OCI-LY3 (cell line): ENCODE data around the gene TEX48.
A peak's percentile ranks its signal among the peaks of the same experiment; 100 is the strongest.

Source experiments
- H2AFZ ChIP-seq: fragments of 200-600, 300-600 bp; shearing (Covaris generic); 2 replicates; pipeline ENCODE4 v1.6.0; 2014; ENCODE audit warnings: antibody characterized with exemption, low read depth, low read length
- H3K27ac ChIP-seq: fragments of 200-600, 300-600 bp; sonication (generic); 2 replicates; pipeline ENCODE4 v1.5.1; 2014; ENCODE audit warnings: mild to moderate bottlenecking, low read length, moderate library complexity, mixed read lengths
- H3K27me3 ChIP-seq: fragments of 200-600, 300-600 bp; sonication (generic); 2 replicates; pipeline ENCODE4 v1.6.1; 2014; ENCODE audit warnings: low read depth, low read length, mixed read lengths
- H3K36me3 ChIP-seq: fragments of 200-600, 300-600 bp; sonication (generic); replicated peaks from 2 replicates; pipeline ENCODE3; 2014; ENCODE audit warnings: low read depth, low read length, mixed read lengths
- H3K4me1 ChIP-seq: fragments of 300-600, 200-600 bp; sonication (generic); 2 replicates; pipeline ENCODE4 v1.6.1; 2014; ENCODE audit warnings: low read length, mixed read lengths
- H3K4me2 ChIP-seq: fragments of 200-600, 300-600 bp; sonication (generic); 2 replicates; pipeline ENCODE4 v1.6.1; 2014; ENCODE audit warnings: low read length, mixed read lengths
- H3K4me3 ChIP-seq: fragments of 300-600, 200-600 bp; sonication (generic); 2 replicates; pipeline ENCODE4 v1.5.1; 2014; ENCODE audit warnings: antibody characterized with exemption, mild to moderate bottlenecking, low read length, moderate library complexity
- H3K79me2 ChIP-seq: fragments of 300-600, 200-600 bp; shearing (Covaris generic); 2 replicates; pipeline ENCODE4 v1.6.1; 2014; ENCODE audit warnings: mild to moderate bottlenecking, low read length, mixed read lengths
- H3K9ac ChIP-seq: fragments of 300-600, 200-600 bp; shearing (Covaris generic); 2 replicates; pipeline ENCODE4 v1.6.0; 2014; ENCODE audit warnings: mild to moderate bottlenecking, low read length, moderate library complexity
- H3K9me3 ChIP-seq: fragments of 200-600, 300-600 bp; shearing (Covaris generic); 2 replicates; pipeline ENCODE4 v1.6.1; 2014; ENCODE audit warnings: low read length, mixed read lengths; ENCODE audit not compliant: insufficient read depth
- H4K20me1 ChIP-seq: fragments of 200-600, 300-600 bp; sonication (generic); 2 replicates; pipeline ENCODE4 v1.6.1; 2016; ENCODE audit warnings: low read length, mixed read lengths; ENCODE audit not compliant: insufficient read depth
- EZH2phosphoT487 ChIP-seq: fragments of 200-600 bp; shearing (Covaris generic); IDR thresholded peaks from 2 replicates; pipeline ENCODE4 v1.6.1; 2018; ENCODE audit warnings: antibody characterized with exemption, mixed run types, low read depth
- TF ChIP-seq, protein P1 (sequence below): fragments of 200-600, 300-600 bp; sonication (generic); IDR thresholded peaks from 2 replicates; pipeline ENCODE4 v1.5.1; 2014; ENCODE audit warnings: antibody characterized with exemption, low read length, low read depth

TEX48 gene

DNA sequence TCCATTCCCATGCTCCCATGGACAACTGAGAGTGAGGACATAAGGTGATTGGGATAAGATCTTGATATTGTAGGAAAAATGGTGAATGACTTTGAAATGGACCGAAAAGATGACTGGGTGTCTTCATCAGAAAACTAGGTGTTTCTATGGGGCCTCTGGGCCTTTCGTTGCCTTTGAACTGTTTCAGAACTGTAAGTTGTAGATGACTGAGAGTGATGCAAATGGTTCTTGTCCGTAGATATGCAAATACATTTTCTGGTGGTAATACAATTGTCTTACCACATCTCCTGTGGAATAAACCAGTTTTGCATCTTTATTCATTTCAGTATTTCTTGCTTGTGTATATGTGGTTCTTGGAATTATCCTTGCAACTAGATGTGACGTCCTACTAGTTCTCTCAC, 16.0 kb upstream of the TEX48 start:
- peaks cover 75% of the 10 kb centered on the region for H4K20me1 ChIP-seq
- H2AFZ ChIP-seq = no peak overlapping the region
- H3K4me1 ChIP-seq = peaks cover 50% of the 10 kb centered on the region
- no peak overlapping the region for H3K27ac ChIP-seq
- H3K9me3 ChIP-seq = no peaks in the 10 kb centered on the region
- H3K36me3 ChIP-seq = no peaks in the 10 kb centered on the region
- H3K9ac ChIP-seq = no peak overlapping the region
- peak overlapping the region; percentile 80 for H3K4me2 ChIP-seq
- TF ChIP-seq, protein P1, sequence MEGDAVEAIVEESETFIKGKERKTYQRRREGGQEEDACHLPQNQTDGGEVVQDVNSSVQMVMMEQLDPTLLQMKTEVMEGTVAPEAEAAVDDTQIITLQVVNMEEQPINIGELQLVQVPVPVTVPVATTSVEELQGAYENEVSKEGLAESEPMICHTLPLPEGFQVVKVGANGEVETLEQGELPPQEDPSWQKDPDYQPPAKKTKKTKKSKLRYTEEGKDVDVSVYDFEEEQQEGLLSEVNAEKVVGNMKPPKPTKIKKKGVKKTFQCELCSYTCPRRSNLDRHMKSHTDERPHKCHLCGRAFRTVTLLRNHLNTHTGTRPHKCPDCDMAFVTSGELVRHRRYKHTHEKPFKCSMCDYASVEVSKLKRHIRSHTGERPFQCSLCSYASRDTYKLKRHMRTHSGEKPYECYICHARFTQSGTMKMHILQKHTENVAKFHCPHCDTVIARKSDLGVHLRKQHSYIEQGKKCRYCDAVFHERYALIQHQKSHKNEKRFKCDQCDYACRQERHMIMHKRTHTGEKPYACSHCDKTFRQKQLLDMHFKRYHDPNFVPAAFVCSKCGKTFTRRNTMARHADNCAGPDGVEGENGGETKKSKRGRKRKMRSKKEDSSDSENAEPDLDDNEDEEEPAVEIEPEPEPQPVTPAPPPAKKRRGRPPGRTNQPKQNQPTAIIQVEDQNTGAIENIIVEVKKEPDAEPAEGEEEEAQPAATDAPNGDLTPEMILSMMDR = no peak
- no peak for TF ChIP-seq EZH2phosphoT487
- no peaks in the 10 kb centered on the region for H3K79me2 ChIP-seq
- peak overlapping the region; percentile 57 for H3K4me3 ChIP-seq
- peaks cover 81% of the 10 kb centered on the region for H3K27me3 ChIP-seq

DNA sequence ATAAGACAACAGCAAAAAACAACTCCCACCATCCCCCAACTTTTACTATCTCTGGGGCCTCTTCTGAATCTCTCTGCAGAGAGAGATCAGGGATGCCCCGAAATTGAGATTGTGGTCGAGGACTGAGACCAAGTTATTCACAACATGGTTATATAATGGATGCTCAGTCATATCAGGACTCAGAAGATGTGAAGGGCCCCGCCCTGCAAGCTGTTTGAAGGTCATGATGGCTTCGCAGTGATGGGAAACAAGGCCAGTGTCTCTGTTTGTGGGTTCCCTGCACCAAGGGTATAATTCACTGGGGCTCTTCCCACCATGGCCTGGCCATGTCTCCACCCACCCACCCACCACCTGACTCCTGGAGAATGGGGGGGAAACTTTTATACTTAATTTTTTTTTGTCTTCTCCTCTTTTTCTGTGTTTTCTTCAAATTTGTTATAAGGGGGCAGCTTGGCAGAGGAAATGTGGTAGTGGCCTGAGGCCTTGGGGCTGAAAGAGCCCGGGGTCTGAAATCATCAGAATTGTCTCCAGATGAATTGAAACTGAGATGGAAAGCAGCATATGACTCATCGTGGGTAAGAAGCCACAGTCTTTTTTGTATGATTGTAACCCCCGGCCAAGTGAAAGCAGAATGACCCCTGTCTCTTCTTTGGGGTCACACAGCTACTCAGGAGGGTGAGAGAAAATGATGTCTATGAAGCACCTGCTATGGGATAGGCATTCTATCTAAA, 15.0 kb upstream of the TEX48 start:
- Histone ChIP-seq H3K9me3 (no peaks in the 10 kb centered on the region), H3K27me3 (peaks cover 85% of the 10 kb centered on the region), H3K36me3 (no peaks in the 10 kb centered on the region), H3K4me1 (peaks cover 54% of the 10 kb centered on the region), H3K4me3 (peak overlapping the region; percentile 57), H4K20me1 (peaks cover 79% of the 10 kb centered on the region), H3K27ac (peak overlapping the region; percentile 32; the same call in 1 of the 2 replicates), H2AFZ (no peak overlapping the region), H3K4me2 (peak overlapping the region; percentile 80), H3K9ac (no peak overlapping the region), H3K79me2 (no peaks in the 10 kb centered on the region)
- TF ChIP-seq, protein P1 = no peak
- TF ChIP-seq EZH2phosphoT487 = peak; percentile 76

DNA sequence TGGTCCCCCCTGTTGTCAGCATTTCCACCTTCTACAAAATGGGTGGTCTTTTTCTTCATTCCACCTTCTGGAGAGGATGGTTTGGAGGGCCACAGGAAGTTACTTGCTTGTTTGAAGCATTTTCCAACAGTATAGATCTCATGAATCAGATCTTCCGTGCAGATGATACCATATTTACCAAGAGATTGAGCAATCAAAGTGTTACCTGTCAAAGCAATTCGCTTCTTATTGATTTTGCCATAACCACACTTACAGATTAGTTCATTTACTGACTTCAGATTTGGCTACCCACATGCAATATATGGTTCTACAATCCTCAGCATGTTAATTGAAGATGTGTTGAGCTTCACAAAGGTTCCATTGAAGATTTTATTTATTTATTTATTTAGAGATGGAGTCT, 14.0 kb upstream of the TEX48 start:
- H3K27me3 ChIP-seq = peaks cover 82% of the 10 kb centered on the region
- no peak overlapping the region for H3K27ac ChIP-seq
- H3K79me2 ChIP-seq = no peaks in the 10 kb centered on the region
- H4K20me1 ChIP-seq = peaks cover 77% of the 10 kb centered on the region
- H3K4me2 ChIP-seq = no peak overlapping the region
- no peak overlapping the region for H2AFZ ChIP-seq
- no peak overlapping the region for H3K4me3 ChIP-seq
- H3K36me3 ChIP-seq = no peaks in the 10 kb centered on the region
- H3K9ac ChIP-seq = no peak overlapping the region
- TF ChIP-seq EZH2phosphoT487 = no peak
- TF ChIP-seq, protein P1 = no peak
- H3K9me3 ChIP-seq = no peaks in the 10 kb centered on the region
- peaks cover 64% of the 10 kb centered on the region for H3K4me1 ChIP-seq

DNA sequence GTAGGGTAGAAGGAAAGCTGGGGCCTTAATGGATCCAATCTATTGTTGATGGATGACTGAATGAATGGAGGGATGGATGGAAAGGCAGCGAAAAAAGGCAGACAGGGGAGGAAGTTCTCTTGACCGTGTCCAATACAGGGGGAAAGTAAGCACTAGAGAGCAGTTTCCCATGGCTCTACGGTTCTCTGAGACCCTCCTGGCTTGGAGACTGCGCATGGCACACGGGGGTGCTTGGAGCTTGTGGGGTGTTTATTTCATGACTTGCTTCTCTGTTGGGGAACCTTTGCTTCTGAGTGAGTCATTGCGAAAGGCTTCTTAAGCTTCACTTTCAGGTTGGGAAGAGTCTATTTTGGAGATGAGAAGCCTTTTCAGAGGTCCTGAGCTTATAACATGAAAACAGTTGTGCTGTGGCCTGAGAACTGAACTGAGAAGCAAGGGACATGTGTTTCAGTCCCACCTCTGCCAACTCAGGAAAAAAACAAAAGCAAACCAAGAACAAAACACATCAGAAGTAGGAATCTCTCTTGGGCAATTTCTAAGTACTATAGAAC, 12.8 kb upstream of the TEX48 start:
- no peak overlapping the region for H2AFZ ChIP-seq
- no peaks in the 10 kb centered on the region for H3K9me3 ChIP-seq
- H4K20me1 ChIP-seq = peaks cover 75% of the 10 kb centered on the region
- no peak overlapping the region for H3K9ac ChIP-seq
- H3K4me1 ChIP-seq = peaks cover 72% of the 10 kb centered on the region
- H3K27me3 ChIP-seq = peaks cover 79% of the 10 kb centered on the region
- no peak overlapping the region for H3K27ac ChIP-seq
- H3K4me3 ChIP-seq = peak overlapping the region; percentile 20; the same call in 1 of the 2 replicates
- H3K4me2 ChIP-seq = peak overlapping the region; percentile 53
- H3K79me2 ChIP-seq = no peaks in the 10 kb centered on the region
- TF ChIP-seq, protein P1 = no peak
- TF ChIP-seq EZH2phosphoT487 = no peak
- H3K36me3 ChIP-seq = no peaks in the 10 kb centered on the region
